B cell (primary cell): ENCODE measurements around the gene C1orf105. TPM values are rescaled to one million over a fixed set of nuclear protein-coding genes. Genes with fewer than 3 reads are reported as not detected.
A peak's percentile ranks its signal among the peaks of the same experiment; 100 is the strongest.

Experiments used
- ATAC-seq: fragments of 200-7000 bp; cut with Tn5 transposase; one replicate; pipeline ENCODE4 v1.10.0; 2021; ENCODE audit warnings: low read depth, mild to moderate bottlenecking, moderate number of reproducible peaks, moderate library complexity
- CTCF ChIA-PET: fragments of 350-600 bp; sonication (Branson Sonifier 250); formaldehyde crosslinking; loops from one replicate; lab custom pipeline; 2021; ENCODE audit warnings: antibody characterized with exemption, inconsistent platforms; lab: Charles Lee
- POLR2A ChIA-PET: fragments of 350-600 bp; sonication (Branson Sonifier 250); formaldehyde crosslinking; loops from one replicate; lab custom pipeline; 2021; ENCODE audit warnings: antibody characterized with exemption; lab: Charles Lee
- DNase-seq: peaks from one replicate; pipeline ENCODE4 v3.0.0; 2013
- H2AFZ ChIP-seq: 2 replicates; pipeline ENCODE4 v1.6.1; 2012; ENCODE audit warnings: mild to moderate bottlenecking, low read depth, low read length; ENCODE audit not compliant: insufficient read depth, poor library complexity, severe bottlenecking
- H3K27ac ChIP-seq, 2 donors: 1 replicate in 1 of 2; 2 replicates in 1 of 2; pipeline ENCODE4 v1.5.1; 2012 to 2013; ENCODE audit warnings: low read length in 2 of 2, mild to moderate bottlenecking in 2 of 2, moderate library complexity in 1 of 2
- H3K27me3 ChIP-seq, 4 experiments: fragments of 200-600 bp in 1 of 4; sonication (generic) in 1 of 4; replicated peaks in 1 of 4; 1 replicate in 2 of 4; 2 replicates in 2 of 4; pipeline versions ENCODE4 v1.6.1 to v1.7.0; 2013 to 2016; ENCODE audit warnings: low read length in 3 of 4, mild to moderate bottlenecking in 2 of 4, mixed read lengths in 1 of 4, moderate library complexity in 1 of 4; ENCODE audit not compliant: insufficient read depth in 4 of 4, control insufficient read depth in 3 of 4; ENCODE audit errors: control extremely low read depth in 1 of 4
- H3K36me3 ChIP-seq, 2 experiments: replicated peaks in 1 of 2; 1 replicate in 1 of 2; 2 replicates in 1 of 2; pipeline versions ENCODE4 v1.6.1 to v1.7.1; 2013; ENCODE audit warnings: low read length in 1 of 2; ENCODE audit not compliant: insufficient read depth in 2 of 2, control insufficient read depth in 1 of 2; ENCODE audit errors: control extremely low read depth in 1 of 2, extremely low read depth in 1 of 2
- H3K4me1 ChIP-seq, 2 donors: fragments of 200-600 bp in 1 of 2; sonication (generic) in 1 of 2; 1 replicate in 1 of 2; 2 replicates in 1 of 2; pipeline versions ENCODE4 v1.5.1 to v1.6.1; 2013 to 2017; ENCODE audit warnings: low read length in 2 of 2; ENCODE audit not compliant: control insufficient read depth in 2 of 2, insufficient read depth in 2 of 2
- H3K4me2 ChIP-seq: replicated peaks from 2 replicates; pipeline ENCODE3; 2012; ENCODE audit warnings: mild to moderate bottlenecking, low read depth, low read length; ENCODE audit not compliant: poor library complexity, severe bottlenecking
- H3K4me3 ChIP-seq, 5 experiments: fragments of 200-600 bp in 1 of 5; sonication (generic) in 1 of 5; 1 replicate in 3 of 5; 2 replicates in 2 of 5; pipeline versions ENCODE4 v1.5.1 to v1.7.0; 2011 to 2016; ENCODE audit warnings: low read length in 4 of 5, mild to moderate bottlenecking in 4 of 5, low read depth in 2 of 5, control low read depth in 1 of 5, moderate library complexity in 1 of 5; ENCODE audit not compliant: insufficient read depth in 1 of 5; ENCODE audit errors: control extremely low read depth in 1 of 5, extremely low read depth in 1 of 5
- H3K79me2 ChIP-seq: fragments of 200-600 bp; sonication (generic); one replicate; pipeline ENCODE4 v1.6.0; 2016; ENCODE audit warnings: low read length; ENCODE audit not compliant: control insufficient read depth, insufficient read depth
- H3K9ac ChIP-seq: fragments of 200-600 bp; sonication (generic); 2 replicates; pipeline ENCODE4 v1.6.1; 2017; ENCODE audit warnings: mild to moderate bottlenecking, low read length, moderate library complexity
- H3K9me3 ChIP-seq, 3 donors: one replicate each; pipeline versions ENCODE4 v1.6.1 to v1.7.1; 2013; ENCODE audit warnings: low read length in 2 of 3; ENCODE audit not compliant: control insufficient read depth in 2 of 3, insufficient read depth in 1 of 3; ENCODE audit errors: control extremely low read depth in 1 of 3
- H4K20me1 ChIP-seq: 2 replicates; pipeline ENCODE4 v1.6.0; 2012; ENCODE audit warnings: mild to moderate bottlenecking, low read length; ENCODE audit not compliant: insufficient read depth, control insufficient read depth, poor library complexity, severe bottlenecking
- H3K27ac Mint-ChIP-seq: one replicate; pipeline ENCODE4 v1.8.0; 2021; ENCODE audit warnings: mixed read lengths
- H3K27me3 Mint-ChIP-seq: one replicate; pipeline ENCODE4 v1.8.0; 2021; ENCODE audit warnings: mixed read lengths
- H3K4me1 Mint-ChIP-seq: one replicate; pipeline ENCODE4 v1.8.0; 2021; ENCODE audit warnings: mixed read lengths
- H3K4me3 Mint-ChIP-seq: one replicate; pipeline ENCODE4 v1.8.0; 2021; ENCODE audit warnings: mixed read lengths
- H3K9me3 Mint-ChIP-seq: one replicate; pipeline ENCODE4 v1.8.0; 2022; ENCODE audit warnings: mixed read lengths; ENCODE audit not compliant: insufficient read depth
- EZH2 ChIP-seq: IDR thresholded peaks from 2 replicates; pipeline ENCODE4 v1.6.1; 2012; ENCODE audit warnings: borderline replicate concordance, low read depth, mild to moderate bottlenecking, moderate library complexity, low read length; ENCODE audit not compliant: insufficient read depth, poor library complexity, severe bottlenecking
- WGBS: methylation state at CpG from one replicate; pipeline ENCODE4 v1.1.5; 2013; ENCODE audit warnings: missing lambda C conversion rate; ENCODE audit not compliant: insufficient coverage; 5-methylcytosine and 5-hydroxymethylcytosine counted together
- intact Hi-C: fragments of 100-400 bp; cut with micrococcal nuclease; formaldehyde crosslinking; loops from one replicate; pipeline ENCODE4 v1.10.0; 2022
- polyA plus RNA-seq: library from polyadenylated mRNA; depleted of rRNA; stranded (reverse); fragments of >200 nt; gene quantifications from 2 replicates; pipeline ENCODE4 v1.2.3, GENCODE V29; 2012
- total RNA-seq, 2 donors: library from RNA; stranded (reverse); fragments of 120-200 nt in 1 of 2; gene quantifications; 1 replicate in 1 of 2; 2 replicates in 1 of 2; pipeline versions ENCODE4 v1.2.3 to v1.2.4, GENCODE V29; 2013 to 2022
- TF ChIP-seq, protein P1 (sequence below): fragments of 200-600 bp; IDR thresholded peaks from one replicate; pipeline ENCODE4 v1.8.0; 2022; ENCODE audit warnings: antibody characterized with exemption, mild to moderate bottlenecking

C1orf105 gene
- total and polyA plus RNA-seq, 2 donors (not counting 1 experiment from before 2014, with no cell fraction given): not detected

DNA sequence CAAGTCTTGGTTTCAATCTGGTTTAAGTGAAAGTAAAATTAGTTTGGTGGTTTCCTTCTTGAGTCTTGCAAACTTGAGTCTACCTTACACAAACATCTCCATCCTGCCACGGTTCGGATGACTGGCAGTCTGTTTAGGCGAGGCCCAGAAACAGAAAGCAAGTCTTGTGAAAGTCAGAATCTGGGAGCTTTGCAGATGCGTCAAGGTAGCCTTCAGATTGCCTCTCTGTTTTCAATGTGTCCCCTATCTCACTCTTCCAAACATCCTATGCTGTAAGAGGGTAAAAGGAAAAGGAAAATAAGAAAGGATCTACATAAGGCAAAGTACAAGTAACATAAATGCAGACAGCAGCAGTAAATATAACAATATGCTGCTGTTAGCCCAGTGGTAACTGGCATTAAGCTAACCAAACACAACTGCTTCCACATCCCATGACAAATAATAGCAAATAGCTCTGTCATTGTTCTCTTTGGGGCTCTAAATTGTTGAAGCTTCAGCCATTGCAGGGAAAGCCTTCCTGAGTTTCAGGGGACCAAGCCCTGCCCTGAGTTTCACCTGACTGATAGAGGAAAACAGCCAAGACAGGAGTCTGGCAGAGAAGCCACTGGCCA lies 26.2 kb upstream of the C1orf105 start:
- POLR2A ChIA-PET: interaction anchor here (0.7 to 4.5 kb wide), 5 partner anchors 17 to 213 kb away, joined by 3 to 26 read pairs (median 3); no protein-coding TSS in a partner anchor
- H3K4me2 ChIP-seq: peak overlapping the region; percentile 76
- H3K4me1 Mint-ChIP-seq: peaks cover 88% of the 10 kb centered on the region

More for the DNA sequence above, 26.2 kb upstream of the C1orf105 start:
- TF ChIP-seq, protein P1, sequence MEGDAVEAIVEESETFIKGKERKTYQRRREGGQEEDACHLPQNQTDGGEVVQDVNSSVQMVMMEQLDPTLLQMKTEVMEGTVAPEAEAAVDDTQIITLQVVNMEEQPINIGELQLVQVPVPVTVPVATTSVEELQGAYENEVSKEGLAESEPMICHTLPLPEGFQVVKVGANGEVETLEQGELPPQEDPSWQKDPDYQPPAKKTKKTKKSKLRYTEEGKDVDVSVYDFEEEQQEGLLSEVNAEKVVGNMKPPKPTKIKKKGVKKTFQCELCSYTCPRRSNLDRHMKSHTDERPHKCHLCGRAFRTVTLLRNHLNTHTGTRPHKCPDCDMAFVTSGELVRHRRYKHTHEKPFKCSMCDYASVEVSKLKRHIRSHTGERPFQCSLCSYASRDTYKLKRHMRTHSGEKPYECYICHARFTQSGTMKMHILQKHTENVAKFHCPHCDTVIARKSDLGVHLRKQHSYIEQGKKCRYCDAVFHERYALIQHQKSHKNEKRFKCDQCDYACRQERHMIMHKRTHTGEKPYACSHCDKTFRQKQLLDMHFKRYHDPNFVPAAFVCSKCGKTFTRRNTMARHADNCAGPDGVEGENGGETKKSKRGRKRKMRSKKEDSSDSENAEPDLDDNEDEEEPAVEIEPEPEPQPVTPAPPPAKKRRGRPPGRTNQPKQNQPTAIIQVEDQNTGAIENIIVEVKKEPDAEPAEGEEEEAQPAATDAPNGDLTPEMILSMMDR: no peak
- TF ChIP-seq EZH2: no peak
- peaks cover 4% of the 10 kb centered on the region for H3K79me2 ChIP-seq
- H3K27ac ChIP-seq: peak overlapping the region; percentile 97 to 98
- H3K4me3 ChIP-seq: peak overlapping the region in 4 of 5 experiments; percentile 18 to 59 (median 31)
- peak; percentile 71 for ATAC-seq
- H3K9me3 ChIP-seq: no peaks in the 10 kb centered on the region
- Mint-ChIP-seq H3K27me3 (no peaks in the 10 kb centered on the region), H3K27ac (peak overlapping the region; percentile 93), H3K4me3 (peak overlapping the region; percentile 63), H3K9me3 (no peaks in the 10 kb centered on the region)
- no peaks in the 10 kb centered on the region for H4K20me1 ChIP-seq
- peak; percentile 89 for DNase-seq
- no peaks in the 10 kb centered on the region for H3K36me3 ChIP-seq
- H3K9ac ChIP-seq: peak overlapping the region; percentile 57
- no peaks in the 10 kb centered on the region for H3K27me3 ChIP-seq
- peaks cover 79 to 82% of the 10 kb centered on the region in 2 donors for H3K4me1 ChIP-seq
- intact Hi-C loops: loop anchor here (1.0 to 2.0 kb wide), 6 partner anchors 14 to 613 kb away; partner anchors contain the start of genes METTL13 and SUCO
- 0% methylated on average over 3 of the region's 4 CpGs for WGBS
- H2AFZ ChIP-seq: peak overlapping the region; percentile 34
- CTCF ChIA-PET: interaction anchor here (0.6 to 12.3 kb wide), 18 partner anchors 9 to 391 kb away, joined by 3 to 152 read pairs (median 6); no protein-coding TSS in a partner anchor
